ENCODE data around the gene P4HTM.

The P4HTM gene

GRCh38 chr3:49028673-49029562, 38.9 kb downstream of the P4HTM start, which contains the start of gene IMPDH2 (continued):
- no peak for TF ChIP-seq MYNN (tag by site-specific recombination; IDR thresholded peaks at IDR 0.05; ENCODE audit: borderline replicate concordance)
- no peak for TF ChIP-seq ZNF560 (tag by site-specific recombination; IDR thresholded peaks at IDR 0.05; ENCODE audit: borderline replicate concordance)
- no peak for TF ChIP-seq ZNF202 (tag by site-specific recombination; IDR thresholded peaks at IDR 0.05; ENCODE audit: borderline replicate concordance)
- TF ChIP-seq ZNF768 (tag by site-specific recombination; IDR thresholded peaks at IDR 0.05) = no peak; the same call in 1 of the 2 replicates
- no peak for TF ChIP-seq ZNF140 (tag by site-specific recombination; IDR thresholded peaks at IDR 0.05)
- TF ChIP-seq ZNF23 (tag by site-specific recombination; IDR thresholded peaks at IDR 0.05; ENCODE audit: borderline replicate concordance) = no peak
- peak; percentile 55; the same call in 1 of the 2 replicates for TF ChIP-seq YY1 (tag by site-specific recombination; IDR thresholded peaks at IDR 0.05)
- no peak for TF ChIP-seq ZNF223 (tag by site-specific recombination; IDR thresholded peaks at IDR 0.05)
- peak; percentile 92 for TF ChIP-seq ZBTB26 (tag by site-specific recombination; optimal IDR thresholded peaks at IDR 0.05)
- no peak for TF ChIP-seq ZBTB44 (tag by site-specific recombination; IDR thresholded peaks at IDR 0.05)
- TF ChIP-seq SP7 (tag by site-specific recombination; IDR thresholded peaks at IDR 0.05) = peak; percentile 77
- no peak for TF ChIP-seq PRDM6 (tag by site-specific recombination; IDR thresholded peaks at IDR 0.05)
- TF ChIP-seq ZNF610 (tag by site-specific recombination; IDR thresholded peaks at IDR 0.05; ENCODE audit: borderline replicate concordance) = 0 out of 2 replicates have a peak, but pooled peaks have one; percentile 27
- TF ChIP-seq ZIC2 (tag by site-specific recombination; IDR thresholded peaks at IDR 0.05) = no peak
- TF ChIP-seq ZNF501 (tag by site-specific recombination; IDR thresholded peaks at IDR 0.05) = peak; percentile 96
- peak; percentile 77 for TF ChIP-seq ZXDB (tag by site-specific recombination; IDR thresholded peaks at IDR 0.05)
- TF ChIP-seq ZBTB21 (tag by site-specific recombination; IDR thresholded peaks at IDR 0.05) = peak; percentile 96
- no peak for TF ChIP-seq ZNF248 (tag by site-specific recombination; IDR thresholded peaks at IDR 0.05)
- no peak for TF ChIP-seq ZNF280D (tag by site-specific recombination; IDR thresholded peaks at IDR 0.05)
- no peak for TF ChIP-seq ZSCAN4 (tag by site-specific recombination; IDR thresholded peaks at IDR 0.05)
- TF ChIP-seq ZBTB6 (tag by site-specific recombination; IDR thresholded peaks at IDR 0.05) = no peak
- TF ChIP-seq ZNF585B (tag by site-specific recombination; IDR thresholded peaks at IDR 0.05) = no peak
- TF ChIP-seq ZNF623 (tag by site-specific recombination; IDR thresholded peaks at IDR 0.05) = 0 out of 2 replicates have a peak, but pooled peaks have one; percentile 7
- no peak for TF ChIP-seq SETDB1 (IDR thresholded peaks at IDR 0.05; ENCODE audit: insufficient read length, low read length)
- no peak for TF ChIP-seq ZNF292 (tag by site-specific recombination; IDR thresholded peaks at IDR 0.05; ENCODE audit: borderline replicate concordance, low read depth)
- TF ChIP-seq ZNF558 (tag by site-specific recombination; IDR thresholded peaks at IDR 0.05) = no peak
- no peak for TF ChIP-seq ZNF530 (tag by site-specific recombination; IDR thresholded peaks at IDR 0.05; ENCODE audit: low read depth)

Measured in HEK293 (cell line).